OCI-LY7 (cell line): ENCODE measurements around the gene PEX7. TPM values are rescaled to one million over a fixed set of nuclear protein-coding genes. Genes with fewer than 3 reads are reported as not detected.
A peak's percentile ranks its signal among the peaks of the same experiment; 100 is the strongest.

Experiments
- BruUV-seq: library from RNA; stranded (reverse); fragments of 400-500 nt; replicated peaks from 2 replicates; lab custom pipeline; 2021; lab: Mats Ljungman, UMichigan
- CTCF ChIA-PET: fragments of 300-600 bp; sonication (Branson Sonifier 250); formaldehyde crosslinking; loops from one replicate; lab custom pipeline; 2022; ENCODE audit warnings: antibody characterized with exemption; ENCODE audit not compliant: unreplicated experiment; lab: Charles Lee
- POLR2A ChIA-PET: fragments of 300-600 bp; sonication (Branson Sonifier 250); formaldehyde crosslinking; loops from one replicate; lab custom pipeline; 2022; ENCODE audit warnings: antibody characterized with exemption; lab: Charles Lee
- DNase-seq: peaks from one replicate; pipeline ENCODE4 v3.0.0-alpha.2; 2015; ENCODE audit warnings: low spot score
- H2AFZ ChIP-seq: fragments of 200-600 bp; sonication (generic), shearing (Covaris generic); 2 replicates; pipeline ENCODE4 v1.6.1; 2014; ENCODE audit warnings: mild to moderate bottlenecking, antibody characterized with exemption, low read length, moderate library complexity
- H3K27ac ChIP-seq: fragments of 200-600 bp; sonication (generic); 2 replicates; pipeline ENCODE4 v1.5.1; 2014; ENCODE audit warnings: mixed run types, low read depth, mild to moderate bottlenecking, moderate library complexity, low read length, inconsistent platforms; ENCODE audit not compliant: poor library complexity, severe bottlenecking
- H3K36me3 ChIP-seq: fragments of 200-600 bp; sonication (generic); 2 replicates; pipeline ENCODE4 v1.6.1; 2014; ENCODE audit warnings: mild to moderate bottlenecking, antibody characterized with exemption, low read length, moderate library complexity, mixed read lengths; ENCODE audit not compliant: insufficient read depth
- H3K4me1 ChIP-seq: fragments of 200-600 bp; sonication (generic); 2 replicates; pipeline ENCODE4 v1.5.1; 2014; ENCODE audit warnings: mild to moderate bottlenecking, low read length; ENCODE audit not compliant: insufficient read depth, poor library complexity, severe bottlenecking
- H3K4me2 ChIP-seq: fragments of 200-600 bp; sonication (generic); 2 replicates; pipeline ENCODE4 v1.6.1; 2014; ENCODE audit warnings: mild to moderate bottlenecking, low read length
- H3K4me3 ChIP-seq: fragments of 200-600 bp; sonication (generic); 2 replicates; pipeline ENCODE4 v1.5.1; 2014; ENCODE audit warnings: mild to moderate bottlenecking, low read depth, low read length; ENCODE audit not compliant: poor library complexity, severe bottlenecking
- H3K79me2 ChIP-seq: fragments of 200-600 bp; sonication (generic); 2 replicates; pipeline ENCODE4 v1.6.1; 2016; ENCODE audit warnings: low read depth, mild to moderate bottlenecking, low read length, moderate library complexity, mixed read lengths; ENCODE audit not compliant: insufficient read depth
- H3K9me2 ChIP-seq: fragments of 200-600 bp; sonication (generic); 2 replicates; pipeline ENCODE4 v1.6.1; 2016; ENCODE audit warnings: mild to moderate bottlenecking, low read length, mixed read lengths; ENCODE audit not compliant: insufficient read depth
- H3K9me3 ChIP-seq: fragments of 200-600 bp; sonication (generic); 2 replicates; pipeline ENCODE4 v1.6.1; 2014; ENCODE audit warnings: mild to moderate bottlenecking, mixed run types, low read length, mixed read lengths
- H4K20me1 ChIP-seq: fragments of 200-600 bp; sonication (generic); 2 replicates; pipeline ENCODE4 v1.6.1; 2014; ENCODE audit warnings: mild to moderate bottlenecking, antibody characterized with exemption, low read length, moderate library complexity, mixed read lengths; ENCODE audit not compliant: insufficient read depth
- EZH2phosphoT487 ChIP-seq: fragments of 200-600 bp; sonication (generic); IDR thresholded peaks from 2 replicates; pipeline ENCODE4 v1.6.1; 2018; ENCODE audit warnings: low read depth, borderline replicate concordance, mild to moderate bottlenecking, mixed run types, antibody characterized with exemption, low read length, moderate library complexity, mixed read lengths
- intact Hi-C: fragments of 100-400 bp; cut with micrococcal nuclease; formaldehyde crosslinking; loops from one replicate; pipeline ENCODE4 v1.10.0; 2022; ENCODE audit not compliant: unreplicated experiment
- total RNA-seq, 2 experiments: library from RNA; depleted of rRNA in 1 of 2; stranded (reverse); fragments of >200 nt in 1 of 2; shearing (Covaris generic) in 1 of 2; gene quantifications; 2 replicates each; pipeline ENCODE4 v1.2.3, GENCODE V29; 2014 to 2022
- TF ChIP-seq, protein P1 (sequence below): fragments of 200-600 bp; sonication (generic); conservative IDR thresholded peaks from 2 replicates; pipeline ENCODE4 v1.5.1; 2014; ENCODE audit warnings: mild to moderate bottlenecking, antibody characterized with exemption, low read length, moderate library complexity, mixed read lengths

The PEX7 gene
- total RNA-seq, 2 experiments from 2014 or later: 5.8 to 8.4 TPM

GRCh38 chr6:136773473-136773796, 49.0 kb upstream of the PEX7 start:
- H2AFZ ChIP-seq: no peak overlapping the region; the same call in 1 of the 2 replicates
- H3K4me3 ChIP-seq: no peak overlapping the region
- peaks cover 4% of the 10 kb centered on the region; the same call in 1 of the 2 replicates for H4K20me1 ChIP-seq
- H3K4me1 ChIP-seq: peaks cover 26% of the 10 kb centered on the region
- H3K9me2 ChIP-seq: no peaks in the 10 kb centered on the region
- 0 out of 2 replicates have a peak, but pooled peaks cover 7% of the 10 kb centered on the region for H3K36me3 ChIP-seq
- H3K4me2 ChIP-seq: peak overlapping the region; percentile 51
- intact Hi-C loops: no loop called here
- no peak overlapping the region for H3K27ac ChIP-seq
- peaks cover 60% of the 10 kb centered on the region; the same call in 1 of the 2 replicates for H3K79me2 ChIP-seq
- no TSS peak for BruUV-seq
- ChIA-PET CTCF (no interaction called here), POLR2A (interaction anchor here (1.0 to 2.6 kb wide), 8 partner anchors 8 to 57 kb away, joined by 3 to 16 read pairs (median 8); no protein-coding TSS in a partner anchor)
- TF ChIP-seq EZH2phosphoT487: no peak
- TF ChIP-seq, protein P1, sequence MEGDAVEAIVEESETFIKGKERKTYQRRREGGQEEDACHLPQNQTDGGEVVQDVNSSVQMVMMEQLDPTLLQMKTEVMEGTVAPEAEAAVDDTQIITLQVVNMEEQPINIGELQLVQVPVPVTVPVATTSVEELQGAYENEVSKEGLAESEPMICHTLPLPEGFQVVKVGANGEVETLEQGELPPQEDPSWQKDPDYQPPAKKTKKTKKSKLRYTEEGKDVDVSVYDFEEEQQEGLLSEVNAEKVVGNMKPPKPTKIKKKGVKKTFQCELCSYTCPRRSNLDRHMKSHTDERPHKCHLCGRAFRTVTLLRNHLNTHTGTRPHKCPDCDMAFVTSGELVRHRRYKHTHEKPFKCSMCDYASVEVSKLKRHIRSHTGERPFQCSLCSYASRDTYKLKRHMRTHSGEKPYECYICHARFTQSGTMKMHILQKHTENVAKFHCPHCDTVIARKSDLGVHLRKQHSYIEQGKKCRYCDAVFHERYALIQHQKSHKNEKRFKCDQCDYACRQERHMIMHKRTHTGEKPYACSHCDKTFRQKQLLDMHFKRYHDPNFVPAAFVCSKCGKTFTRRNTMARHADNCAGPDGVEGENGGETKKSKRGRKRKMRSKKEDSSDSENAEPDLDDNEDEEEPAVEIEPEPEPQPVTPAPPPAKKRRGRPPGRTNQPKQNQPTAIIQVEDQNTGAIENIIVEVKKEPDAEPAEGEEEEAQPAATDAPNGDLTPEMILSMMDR: no peak
- no peak for DNase-seq
- peaks cover 3% of the 10 kb centered on the region; the same call in 1 of the 2 replicates for H3K9me3 ChIP-seq

DNA sequence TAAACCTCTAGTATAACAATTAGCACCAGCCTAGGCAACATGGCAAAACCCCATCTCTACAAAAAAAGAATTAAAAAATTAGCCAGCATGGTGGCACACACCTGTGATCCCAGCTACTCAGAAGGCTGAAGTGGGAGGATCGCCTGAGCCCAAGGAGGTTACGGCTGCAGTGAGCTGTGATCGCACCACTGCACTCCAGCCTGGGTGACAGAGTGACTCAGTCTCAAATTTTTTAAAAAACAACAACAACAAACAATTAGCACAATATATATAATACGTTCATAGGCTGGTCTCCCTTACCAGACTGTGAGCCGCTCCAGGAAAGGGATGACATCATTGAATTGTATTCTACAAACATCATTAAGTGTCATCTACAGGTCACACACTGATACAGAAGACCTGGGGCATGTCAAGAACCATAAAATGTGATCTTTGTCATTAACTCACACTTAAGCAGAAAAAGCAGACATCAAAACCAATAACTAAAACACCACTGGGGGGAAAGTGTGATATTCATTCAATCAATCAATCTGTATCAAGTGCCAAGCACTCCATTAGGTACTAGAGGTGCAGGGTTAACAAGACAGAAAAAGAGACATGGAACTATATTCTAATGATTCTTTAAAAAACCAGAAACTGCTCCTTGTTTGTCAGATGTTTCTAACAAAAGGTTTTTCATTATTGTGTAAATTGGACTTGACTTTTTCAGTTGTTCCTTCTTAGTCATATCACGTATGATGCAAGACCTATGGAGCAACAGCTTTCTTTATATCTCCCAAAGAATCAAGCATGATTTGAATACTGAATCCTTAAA, 48.0 kb upstream of the PEX7 start:
- ChIA-PET CTCF (no interaction called here), POLR2A (interaction anchor here (1.0 to 1.6 kb wide), 4 partner anchors 9 to 52 kb away, joined by 3 to 5 read pairs (median 4); no protein-coding TSS in a partner anchor)
- Histone ChIP-seq H3K27ac (no peak overlapping the region), H3K9me2 (no peaks in the 10 kb centered on the region), H3K4me2 (no peak overlapping the region), H3K4me1 (peaks cover 24% of the 10 kb centered on the region), H2AFZ (no peak overlapping the region), H3K79me2 (peaks cover 52% of the 10 kb centered on the region; the same call in 1 of the 2 replicates), H3K9me3 (no peaks in the 10 kb centered on the region), H3K4me3 (no peak overlapping the region), H4K20me1 (peaks cover 4% of the 10 kb centered on the region; the same call in 1 of the 2 replicates), H3K36me3 (0 out of 2 replicates have a peak, but pooled peaks cover 7% of the 10 kb centered on the region)
- BruUV-seq: no TSS peak
- DNase-seq: no peak
- intact Hi-C loops: no loop called here
- TF ChIP-seq EZH2phosphoT487: no peak
- TF ChIP-seq, protein P1: no peak
